ENCODE results near the gene SELENON. TPM values are rescaled to one million over a fixed set of nuclear protein-coding genes. Genes with fewer than 3 reads are reported as not detected.
A peak's percentile ranks its signal among the peaks of the same experiment; 100 is the strongest.

The SELENON gene
- total RNA-seq = 10 to 100 TPM; 26.0 to 57.3 (median 53.6) TPM

GRCh38 chr1:25799935-25800702 is at the start of gene SELENON:
TSS of gene SELENON (plus strand) at chr1:25800193. CDS start at chr1:25800231, 38 bp downstream.
- ATAC-seq (ENCODE audit: low FRiP score) (peak; percentile 58), DNase-seq (ENCODE audit: low spot score) (no peak)
- TF ChIP-seq CTCF (IDR thresholded peaks at IDR 0.05) = no peak

- no peak for ATAC-seq (ENCODE audit: low FRiP score)
- no peak for DNase-seq (ENCODE audit: low spot score)
- no peak for TF ChIP-seq CTCF (IDR thresholded peaks at IDR 0.05)
Measured at GRCh38 chr1:25750923-25751605, 48.9 kb upstream of the SELENON start.

- DNase-seq (ENCODE audit: low spot score) (no peak), ATAC-seq (ENCODE audit: low FRiP score) (peak; percentile 51)
- no peak for TF ChIP-seq CTCF (IDR thresholded peaks at IDR 0.05)
Measured at GRCh38 chr1:25754470-25755181, 45.4 kb upstream of the SELENON start.

GRCh38 chr1:25755475-25756125 is 44.4 kb upstream of the SELENON start:
- no peak for DNase-seq (ENCODE audit: low spot score)

GRCh38 chr1:25756215-25756614 is 43.8 kb upstream of the SELENON start:
- DNase-seq (ENCODE audit: low spot score) = no peak
- ATAC-seq (ENCODE audit: low FRiP score) = no peak
- TF ChIP-seq CTCF (IDR thresholded peaks at IDR 0.05) = no peak

More at GRCh38 chr1:25755475-25756125, 44.4 kb upstream of the SELENON start:
- ATAC-seq (ENCODE audit: low FRiP score) = no peak
- TF ChIP-seq CTCF (IDR thresholded peaks at IDR 0.05) = no peak

GRCh38 chr1:25757151-25757845 is 42.7 kb upstream of the SELENON start:
- no peak for TF ChIP-seq CTCF (IDR thresholded peaks at IDR 0.05)
- DNase-seq (ENCODE audit: low spot score) (no peak), ATAC-seq (ENCODE audit: low FRiP score) (no peak)

All from omental fat pad (tissue), 4 donors.